DMS 273 (cell line): ENCODE results near the gene ATP6AP1.

ENCODE experiments used
- DNase-seq: peaks from one replicate; lab custom pipeline; 2025; ENCODE audit not compliant: unreplicated experiment; lab: John Stamatoyannopoulos, UW

The ATP6AP1 gene

GRCh38 chrX:154443992-154444754 lies 15.7 kb downstream of the ATP6AP1 start, which contains the start of gene FAM50A:
Gene FAM50A, plus strand, starts transcription at chrX:154444141. Its CDS starts 95 bp downstream, at chrX:154444236.
- DNase-seq: peak; percentile 84

- no peak for DNase-seq
Observed at GRCh38 chrX:154444755-154445246, 16.3 kb downstream of the ATP6AP1 start.

GRCh38 chrX:154445776-154446175 lies 17.3 kb downstream of the ATP6AP1 start:
- DNase-seq: no peak

- DNase-seq: no peak
Observed at GRCh38 chrX:154446430-154446829, 18.0 kb downstream of the ATP6AP1 start.

- DNase-seq: no peak
Observed at GRCh38 chrX:154448484-154448883, 20.0 kb downstream of the ATP6AP1 start.

GRCh38 chrX:154449618-154450017 lies 21.1 kb downstream of the ATP6AP1 start:
- no peak for DNase-seq

- DNase-seq: no peak
Observed at GRCh38 chrX:154450312-154450711, 21.8 kb downstream of the ATP6AP1 start.

GRCh38 chrX:154452823-154453222 lies 24.3 kb downstream of the ATP6AP1 start:
- DNase-seq: no peak

- peak; percentile 70 for DNase-seq
Observed at GRCh38 chrX:154457491-154458115, 29.1 kb downstream of the ATP6AP1 start.

- DNase-seq: peak; percentile 70
Observed at GRCh38 chrX:154458116-154458953, 29.9 kb downstream of the ATP6AP1 start, which contains the start of gene PLXNA3. Gene PLXNA3, plus strand, starts transcription at chrX:154458281. Its CDS starts 1,903 bp downstream, at chrX:154460184.

GRCh38 chrX:154458954-154459778 lies 30.7 kb downstream of the ATP6AP1 start:
- DNase-seq: peak; percentile 63

GRCh38 chrX:154459832-154460231 lies 31.4 kb downstream of the ATP6AP1 start:
- DNase-seq: peak; percentile 81

- DNase-seq: peak; percentile 82
Observed at GRCh38 chrX:154460326-154460725, 31.8 kb downstream of the ATP6AP1 start.

GRCh38 chrX:154462396-154462795 lies 33.9 kb downstream of the ATP6AP1 start:
- no peak for DNase-seq

- no peak for DNase-seq
Observed at GRCh38 chrX:154463611-154464220, 35.2 kb downstream of the ATP6AP1 start.

GRCh38 chrX:154464806-154465365 lies 36.4 kb downstream of the ATP6AP1 start:
- DNase-seq: no peak

GRCh38 chrX:154465601-154466000 lies 37.1 kb downstream of the ATP6AP1 start:
- DNase-seq: no peak

- DNase-seq: no peak
Observed at GRCh38 chrX:154466036-154466435, 37.6 kb downstream of the ATP6AP1 start.

GRCh38 chrX:154466907-154467306 lies 38.4 kb downstream of the ATP6AP1 start:
- no peak for DNase-seq

- no peak for DNase-seq
Observed at GRCh38 chrX:154467556-154467955, 39.1 kb downstream of the ATP6AP1 start.
